Measurements from ENCODE around the gene FBN1.

Gene FBN1

GRCh38 chr15:48423896-48424475 is 221.5 kb downstream of the FBN1 start:
- TF ChIP-seq CTCF (conservative IDR thresholded peaks at IDR 0.05) (no peak), ZFX (IDR thresholded peaks at IDR 0.05) (no peak)
- no peak overlapping the region for H3K27ac ChIP-seq

DNA sequence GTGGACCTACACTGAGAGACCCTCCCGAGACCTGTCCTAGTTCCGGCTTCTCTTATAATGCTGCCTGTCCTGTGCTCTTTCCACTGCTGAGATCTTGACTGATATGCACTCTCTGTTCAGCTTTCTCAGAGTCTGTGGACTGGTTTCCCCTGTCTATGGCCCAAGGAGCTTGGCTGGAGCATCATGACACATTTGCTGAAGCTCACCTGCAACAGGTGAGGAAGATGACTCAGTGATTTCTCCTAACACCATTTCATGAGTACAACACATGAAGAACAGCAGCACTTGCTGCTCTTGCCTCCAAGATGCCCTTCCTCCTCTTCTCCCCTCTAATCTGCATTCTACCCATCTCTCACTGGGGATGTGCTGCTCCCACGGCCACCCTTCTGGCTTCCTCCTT is 222.2 kb downstream of the FBN1 start:
- TF ChIP-seq ZFX (IDR thresholded peaks at IDR 0.05) = no peak
- no peak for TF ChIP-seq CTCF (conservative IDR thresholded peaks at IDR 0.05)
- no peak overlapping the region for H3K27ac ChIP-seq

GRCh38 chr15:48422401-48422800 is 223.1 kb downstream of the FBN1 start:
- TF ChIP-seq ZFX (IDR thresholded peaks at IDR 0.05) = no peak
- TF ChIP-seq CTCF (conservative IDR thresholded peaks at IDR 0.05) = no peak
- no peak overlapping the region for H3K27ac ChIP-seq

DNA sequence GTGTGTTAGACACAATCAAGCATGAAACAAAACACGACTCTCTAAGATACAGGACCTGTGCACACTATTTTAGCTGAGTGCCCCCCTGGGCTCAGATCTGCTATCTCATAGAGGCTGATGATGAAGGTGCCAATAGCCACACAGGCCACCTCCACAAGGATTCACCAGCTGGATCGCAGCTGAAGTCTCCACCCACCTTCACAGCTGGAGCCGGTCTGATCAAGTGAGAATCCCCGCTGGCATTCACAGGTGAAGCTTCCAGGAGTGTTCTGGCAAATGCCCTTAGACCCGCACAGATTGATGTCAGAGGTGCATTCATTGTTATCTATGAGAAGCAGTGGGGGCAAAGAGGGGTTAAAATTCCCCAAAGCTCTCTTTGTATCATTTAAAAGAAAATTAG is 224.1 kb downstream of the FBN1 start:
- TF ChIP-seq ZFX (IDR thresholded peaks at IDR 0.05) (no peak), CTCF (conservative IDR thresholded peaks at IDR 0.05) (no peak)
- no peak overlapping the region for H3K27ac ChIP-seq

- no peak overlapping the region for H3K27ac ChIP-seq
These were observed 225.6 kb downstream of the FBN1 start for GRCh38 chr15:48419896-48420295.

DNA sequence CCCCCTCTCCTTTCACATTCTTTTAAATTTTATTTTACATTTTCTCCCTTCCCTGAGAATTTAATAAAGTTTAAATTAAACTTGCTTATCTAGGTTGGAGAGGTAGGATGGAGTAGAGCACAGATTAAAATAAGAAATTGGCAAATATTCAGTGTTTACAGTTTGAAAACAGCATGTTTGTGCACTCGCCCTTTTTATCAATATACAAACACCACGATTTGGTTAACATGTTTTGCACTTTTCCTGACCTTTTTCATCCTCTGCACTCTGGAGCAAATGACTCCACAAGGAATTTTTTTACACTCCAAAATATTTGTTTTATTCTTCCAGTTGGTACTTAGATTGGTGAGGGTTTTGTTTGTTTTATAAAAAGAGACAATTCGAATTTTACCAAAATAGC is 227.2 kb downstream of the FBN1 start:
- TF ChIP-seq CTCF (conservative IDR thresholded peaks at IDR 0.05) = no peak
- TF ChIP-seq ZFX (IDR thresholded peaks at IDR 0.05) = no peak

More at GRCh38 chr15:48419896-48420295, 225.6 kb downstream of the FBN1 start:
- TF ChIP-seq CTCF (conservative IDR thresholded peaks at IDR 0.05) (no peak), ZFX (IDR thresholded peaks at IDR 0.05) (no peak)

DNA sequence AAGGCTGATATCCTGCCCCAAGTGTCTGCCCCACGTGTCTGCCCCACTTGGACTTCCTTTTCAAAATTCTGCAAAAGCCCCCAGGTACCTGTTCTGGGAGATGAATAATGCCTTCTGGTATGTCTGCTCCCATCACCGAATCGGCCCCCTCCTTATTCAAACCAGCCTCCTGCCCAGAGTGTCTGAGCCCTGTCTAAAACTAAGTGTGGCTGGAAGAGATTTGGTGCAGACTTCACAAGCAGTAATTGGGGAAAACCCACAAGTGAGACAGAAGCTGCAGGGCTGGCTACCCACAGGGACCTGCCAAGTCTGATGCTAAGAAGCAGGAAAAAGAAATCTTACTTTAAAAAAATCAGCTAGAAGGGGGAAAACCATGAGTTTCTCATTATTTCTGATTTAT is 229.2 kb downstream of the FBN1 start:
- peak overlapping the region; percentile 65 for H3K27ac ChIP-seq
- no peak for TF ChIP-seq CTCF (conservative IDR thresholded peaks at IDR 0.05)
- no peak for TF ChIP-seq ZFX (IDR thresholded peaks at IDR 0.05)

More for the DNA sequence above, 227.2 kb downstream of the FBN1 start:
- H3K27ac ChIP-seq = no peak overlapping the region

All from C4-2B (cell line).